Inflammatory macrophage (primary cell): ENCODE measurements around the gene EXOC2.

Source experiments
- DNase-seq, 2 donors: peaks; one replicate each; pipeline ENCODE4 v3.0.0-alpha.2; 2020 to 2022

Gene EXOC2

GRCh38 chr6:518218-518617 is 174.7 kb downstream of the EXOC2 start:
- no peak for DNase-seq

GRCh38 chr6:516213-516612 is 176.7 kb downstream of the EXOC2 start:
- DNase-seq: no peak

- no peak for DNase-seq
Measured at GRCh38 chr6:515267-515666, 177.7 kb downstream of the EXOC2 start.

- no peak for DNase-seq
Measured at GRCh38 chr6:514396-514978, 178.5 kb downstream of the EXOC2 start.

DNA sequence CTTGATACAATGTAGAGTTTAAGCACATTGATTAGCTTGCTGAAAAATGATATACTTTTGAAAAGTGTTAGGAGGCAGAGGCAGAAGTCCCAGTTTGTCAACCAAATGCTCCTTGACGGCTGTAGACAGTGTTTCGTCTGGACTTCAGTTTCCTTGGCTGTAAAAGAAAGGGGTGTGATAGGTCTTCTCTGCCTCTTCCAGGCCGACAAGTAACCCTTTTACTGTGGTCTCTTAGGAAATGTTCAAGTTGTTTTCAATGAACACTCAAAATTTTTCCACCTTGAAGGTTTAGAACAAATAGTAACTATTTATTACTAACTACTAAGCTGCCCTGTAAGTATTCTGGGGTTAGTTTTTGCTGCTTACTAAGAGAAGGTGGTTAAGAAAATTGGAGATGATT is 179.0 kb downstream of the EXOC2 start:
- no peak for DNase-seq

- no peak for DNase-seq
Measured at GRCh38 chr6:513058-513457, 179.9 kb downstream of the EXOC2 start.

GRCh38 chr6:511488-512137 is 181.3 kb downstream of the EXOC2 start:
- no peak for DNase-seq

- no peak for DNase-seq
Measured at GRCh38 chr6:509676-510075, 183.3 kb downstream of the EXOC2 start.

- DNase-seq: no peak
Measured at GRCh38 chr6:508614-509013, 184.3 kb downstream of the EXOC2 start.

- no peak for DNase-seq
Measured at GRCh38 chr6:508006-508405, 184.9 kb downstream of the EXOC2 start.

DNA sequence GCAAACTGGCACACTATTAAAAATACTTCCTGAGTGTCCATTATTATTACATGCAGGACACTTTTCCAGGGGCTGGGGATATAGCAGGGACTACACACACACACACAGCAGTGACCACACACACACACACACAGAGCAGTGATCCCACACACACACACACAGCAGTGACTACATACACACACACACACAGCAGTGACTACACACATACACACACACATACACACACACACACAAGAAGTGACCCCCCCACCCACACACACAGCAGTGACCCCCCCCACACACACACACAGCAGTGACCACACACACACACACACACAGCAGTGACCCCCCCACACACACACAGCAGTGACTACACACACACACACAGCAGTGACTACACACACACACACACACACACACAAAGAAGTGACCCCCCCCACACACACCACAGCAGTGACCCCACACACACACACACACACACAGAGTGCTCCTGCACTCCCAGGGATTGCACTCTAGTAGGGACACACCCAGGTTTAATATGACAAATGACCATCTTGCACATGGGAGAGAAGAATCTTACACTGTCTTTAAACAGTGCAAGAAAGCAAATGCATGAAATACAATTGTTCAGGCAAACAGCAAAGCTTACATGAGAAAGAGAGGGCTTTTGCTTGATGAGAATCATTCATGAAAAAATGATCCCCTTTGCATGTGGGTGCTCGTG is 185.9 kb downstream of the EXOC2 start:
- DNase-seq: no peak

GRCh38 chr6:506508-506907 is 186.4 kb downstream of the EXOC2 start:
- DNase-seq: peak; percentile 23 to 29

DNA sequence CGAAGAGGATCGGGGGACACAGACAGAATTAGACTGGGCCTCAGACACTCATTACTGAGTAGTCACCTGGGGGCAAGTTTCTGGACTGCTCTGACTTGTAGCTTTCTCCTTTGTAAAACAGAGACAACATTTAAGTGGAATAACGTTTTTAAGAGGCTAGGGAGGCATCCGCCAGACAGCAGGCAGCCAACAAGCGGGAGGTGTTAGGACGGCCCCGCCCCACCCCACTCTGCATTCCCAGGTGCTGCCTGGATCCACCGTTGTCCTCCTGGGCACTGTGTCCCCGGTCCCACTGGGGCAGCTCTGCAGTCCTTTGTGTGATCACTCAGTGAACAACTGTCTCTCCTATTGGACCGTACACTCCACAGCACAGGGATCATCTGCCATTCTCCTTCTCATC is 187.6 kb downstream of the EXOC2 start:
- no peak for DNase-seq

DNA sequence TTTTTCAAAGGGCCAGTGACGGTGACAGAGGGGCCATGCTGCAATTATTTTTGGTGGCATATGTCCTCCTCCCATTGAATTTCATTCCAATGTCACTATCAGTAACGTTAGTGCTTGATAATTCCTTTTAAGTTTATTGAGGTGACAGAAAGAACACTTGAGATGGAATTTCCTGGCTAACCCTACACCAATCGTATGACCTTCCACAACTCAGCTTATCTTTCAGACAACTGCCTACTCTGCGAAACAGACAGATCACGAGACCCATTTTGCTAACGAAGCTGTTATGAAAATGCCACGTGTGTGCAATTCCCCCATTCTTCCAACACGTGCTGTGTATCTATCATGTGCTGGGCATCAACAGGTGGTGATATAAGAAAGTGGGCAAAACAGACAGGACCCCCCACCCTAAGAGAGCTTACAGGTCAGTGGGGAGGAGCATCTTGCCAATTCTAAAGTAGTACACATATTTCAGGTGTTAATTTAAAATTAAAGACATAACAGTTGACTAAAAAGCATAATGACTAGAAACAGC is 188.4 kb downstream of the EXOC2 start:
- no peak for DNase-seq

DNA sequence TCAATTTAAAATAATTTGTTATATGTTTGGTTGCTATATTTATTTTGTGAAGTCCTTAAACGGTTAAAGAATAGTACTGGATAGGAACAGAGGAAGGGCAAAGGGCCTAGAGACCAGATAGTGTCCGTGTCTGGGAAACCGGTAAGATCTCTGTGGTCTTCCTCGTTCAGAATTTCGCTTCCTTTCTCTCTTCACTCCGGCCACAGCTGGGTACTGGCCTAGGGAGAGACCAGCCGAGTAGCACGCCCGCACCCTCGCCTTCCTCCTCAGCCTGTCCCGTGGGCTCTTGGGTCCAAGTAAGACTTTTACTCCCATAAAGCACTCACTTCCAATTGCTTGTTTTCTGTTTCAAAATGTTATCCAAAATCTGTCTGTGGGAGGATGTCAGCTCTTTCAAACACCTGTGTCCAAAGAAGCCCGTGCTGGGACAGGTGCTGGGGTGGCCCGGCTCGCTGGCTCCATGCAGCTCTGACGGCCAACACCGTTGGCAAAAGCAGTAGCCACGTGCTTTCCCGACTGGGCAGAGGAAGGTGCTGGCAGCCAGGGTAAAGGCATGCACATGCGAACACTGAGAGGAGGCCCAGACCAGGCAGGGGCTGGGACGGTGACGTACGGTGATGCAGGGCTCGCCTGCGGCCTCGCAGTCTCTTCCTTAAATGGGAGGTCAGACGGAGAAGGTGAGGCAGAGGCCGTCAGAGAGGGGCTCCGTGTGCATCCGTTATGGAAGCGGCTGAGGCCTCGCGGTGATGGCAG is 189.2 kb downstream of the EXOC2 start:
- no peak for DNase-seq

DNA sequence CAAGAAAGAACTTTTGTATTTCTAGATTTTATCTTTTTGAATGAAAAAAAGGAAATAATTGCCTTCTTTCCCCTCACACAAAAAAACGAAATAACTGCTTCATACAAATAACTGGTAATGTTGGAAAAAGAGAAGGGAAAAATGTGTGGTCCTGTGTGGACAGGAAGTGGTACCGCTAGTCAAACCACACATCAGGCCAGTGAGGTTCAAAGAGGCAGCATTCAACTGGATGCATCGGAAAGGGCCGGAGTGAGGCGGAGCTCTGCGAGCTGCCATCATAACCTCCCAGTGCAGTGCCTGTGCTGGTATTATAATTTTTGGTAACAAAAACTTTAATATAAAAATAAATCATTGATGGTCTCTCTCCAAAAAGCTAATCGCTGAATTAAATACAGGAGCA is 190.2 kb downstream of the EXOC2 start:
- DNase-seq: no peak

DNA sequence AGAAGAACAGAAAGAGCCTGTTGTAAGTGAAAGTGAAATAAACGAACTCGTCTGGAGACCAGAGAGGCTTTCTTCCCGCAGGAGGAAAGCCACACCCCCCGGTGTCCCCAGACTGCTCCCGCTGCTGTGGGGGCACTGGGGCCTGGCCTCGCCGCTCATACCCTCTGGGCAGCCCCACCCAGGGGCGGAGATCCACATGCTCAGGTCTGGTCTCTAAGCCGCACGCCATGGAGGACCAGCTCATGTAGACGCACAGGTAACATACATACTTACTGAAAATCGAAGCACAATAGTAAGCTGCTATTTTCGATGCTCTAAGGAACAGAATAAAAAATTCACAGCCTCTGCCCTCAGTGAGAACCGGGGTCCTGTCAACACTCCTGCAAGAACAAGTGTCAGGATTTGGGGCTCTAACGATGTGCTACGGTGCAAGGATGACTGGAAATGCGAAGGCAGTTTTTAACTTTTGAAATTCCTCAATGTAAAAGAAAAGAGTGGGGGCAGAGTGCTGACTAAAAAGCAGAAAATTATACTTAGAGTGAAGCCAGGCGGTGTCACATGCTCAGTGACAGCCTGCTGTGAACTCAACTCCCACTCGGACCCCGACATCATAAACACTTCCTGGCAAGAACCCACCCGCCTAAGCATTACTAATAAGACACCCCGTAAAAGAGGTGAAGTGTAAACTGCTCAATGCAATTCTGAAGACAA is 190.9 kb downstream of the EXOC2 start:
- DNase-seq: peak; percentile 5 to 11

DNA sequence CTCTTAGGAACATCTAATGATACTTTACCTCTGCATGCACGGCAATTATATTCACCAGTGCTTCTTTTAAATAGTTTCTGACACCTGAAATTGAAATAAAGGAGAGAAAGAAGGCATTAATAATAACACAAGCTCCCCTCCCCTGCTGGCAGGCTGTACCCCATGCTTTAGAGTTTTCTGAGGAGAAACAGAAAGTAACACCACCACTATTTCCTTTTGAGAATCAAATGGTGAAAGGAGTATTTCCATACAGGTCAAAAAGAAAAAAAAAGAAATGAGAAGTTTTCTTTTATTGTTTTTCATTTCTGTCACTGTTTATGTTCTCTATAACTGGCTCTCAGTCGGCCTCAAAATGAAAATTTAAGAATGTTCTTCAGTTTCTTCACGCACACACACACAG is 193.3 kb downstream of the EXOC2 start:
- no peak for DNase-seq

- no peak for DNase-seq
Measured at GRCh38 chr6:498795-499231, 194.1 kb downstream of the EXOC2 start.

- no peak for DNase-seq
Measured at GRCh38 chr6:497258-497657, 195.7 kb downstream of the EXOC2 start.

DNA sequence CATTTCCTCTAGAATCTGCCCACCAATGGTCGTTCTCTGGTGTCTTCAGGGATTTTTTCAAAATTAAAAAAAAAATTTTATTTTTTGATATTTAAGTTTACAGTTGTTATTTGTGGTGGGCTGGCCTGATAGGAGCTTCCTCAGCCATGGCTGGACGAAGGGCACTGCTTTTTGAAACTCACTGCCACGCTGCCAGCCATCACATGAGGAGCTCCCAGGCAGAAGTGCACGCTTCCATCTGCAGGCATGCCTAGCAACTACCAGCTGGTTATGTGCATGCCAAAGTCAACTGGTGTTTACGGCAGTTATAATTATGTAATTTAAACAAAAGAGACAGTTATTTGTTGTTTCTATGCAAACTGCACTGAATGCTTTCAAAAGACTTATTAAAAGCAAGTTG is 196.3 kb downstream of the EXOC2 start:
- no peak for DNase-seq

DNA sequence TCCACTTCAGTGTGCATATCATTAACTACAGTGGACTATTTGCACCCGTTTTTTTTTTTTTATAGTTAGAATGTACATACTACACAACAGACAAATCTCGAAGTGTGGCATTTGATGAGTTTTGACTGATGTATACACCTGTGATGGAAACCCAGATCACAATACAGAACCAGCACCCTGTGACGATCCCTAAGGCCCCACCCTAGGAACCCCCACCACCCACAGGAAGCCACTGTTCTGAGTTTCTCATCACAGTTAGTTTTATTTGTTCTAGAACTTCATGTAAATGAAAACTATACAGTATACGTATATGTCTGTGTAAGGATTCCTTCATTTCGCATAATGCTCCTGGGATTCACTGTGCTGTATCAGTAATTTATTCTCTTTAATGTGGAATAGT is 198.5 kb downstream of the EXOC2 start:
- no peak for DNase-seq

GRCh38 chr6:493840-494239 is 199.1 kb downstream of the EXOC2 start:
- no peak for DNase-seq
